NCI-H146 treated with DMSO at 0.1 percent for 48 hours (cell line): Measurements from ENCODE around the gene KCTD16.

ENCODE experiments used
- DNase-seq: peaks from one replicate; lab custom pipeline; 2025; ENCODE audit not compliant: unreplicated experiment; lab: John Stamatoyannopoulos, UW

The KCTD16 gene

DNA sequence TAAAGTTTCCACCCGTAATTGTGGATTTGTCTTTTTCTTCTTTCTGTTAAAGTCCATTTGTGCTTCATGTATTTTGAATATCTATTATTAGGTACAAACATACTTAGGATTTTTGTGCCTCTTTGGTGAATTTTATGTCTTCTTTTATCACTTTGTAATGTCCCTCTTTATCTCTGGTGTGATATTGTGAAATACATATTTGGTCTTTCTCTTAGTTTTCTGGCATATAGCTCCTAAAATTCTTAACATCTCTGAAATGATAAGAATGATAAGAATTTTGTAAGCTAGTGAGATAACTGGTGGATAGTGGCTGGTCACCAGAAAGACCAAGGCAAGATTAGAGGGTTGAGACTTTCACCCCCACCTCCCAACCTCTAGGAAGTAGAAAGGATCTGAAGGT lies 111.1 kb downstream of the KCTD16 start:
- no peak for DNase-seq

GRCh38 chr5:144284036-144284435 lies 113.4 kb downstream of the KCTD16 start:
- DNase-seq, result no peak

DNA sequence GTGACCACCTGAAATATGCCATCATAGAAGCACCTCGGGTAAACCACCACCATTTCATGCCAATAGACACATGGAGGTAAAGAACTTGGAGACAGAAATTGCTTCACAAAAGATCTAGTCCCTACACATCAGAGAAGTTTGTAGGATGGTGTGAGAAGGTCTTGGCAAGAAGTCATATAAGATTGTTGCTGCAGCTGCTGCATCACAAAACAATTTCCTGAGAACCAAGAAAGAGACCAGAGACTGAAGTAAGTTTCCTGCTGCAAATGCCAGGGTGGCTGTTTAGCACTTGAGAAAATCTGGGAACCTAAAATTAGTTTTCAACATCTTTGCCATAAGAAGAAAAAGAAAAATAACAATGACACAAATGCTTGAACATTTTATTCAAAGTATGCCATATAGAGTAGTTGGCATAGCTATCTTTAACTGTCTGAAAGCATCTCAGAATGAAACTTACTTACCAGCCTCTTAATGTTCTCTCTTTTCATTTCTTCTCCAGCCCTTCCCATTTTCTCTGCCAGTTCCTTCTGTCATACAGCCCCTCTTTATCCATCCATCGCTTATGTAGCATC lies 114.3 kb downstream of the KCTD16 start:
- no peak for DNase-seq

DNA sequence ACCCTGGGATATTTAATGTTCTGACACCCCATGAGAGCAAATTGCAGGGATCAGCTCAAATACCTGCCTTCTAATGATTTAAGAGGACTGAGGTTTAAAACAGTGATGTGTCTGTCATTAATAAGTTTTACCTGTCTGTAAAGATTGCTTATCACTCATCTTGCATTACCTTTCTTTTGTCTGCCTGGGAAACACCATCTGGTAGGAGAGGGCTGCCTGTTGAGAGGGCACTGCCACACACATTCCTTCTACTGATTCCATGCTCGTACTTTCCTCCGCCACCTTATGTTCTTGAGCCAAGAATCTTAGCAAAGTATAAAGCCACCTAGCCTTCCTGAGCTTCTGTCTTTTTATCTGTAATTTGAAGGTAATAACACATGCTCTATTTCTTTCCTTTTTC lies 118.6 kb downstream of the KCTD16 start:
- no peak for DNase-seq

DNA sequence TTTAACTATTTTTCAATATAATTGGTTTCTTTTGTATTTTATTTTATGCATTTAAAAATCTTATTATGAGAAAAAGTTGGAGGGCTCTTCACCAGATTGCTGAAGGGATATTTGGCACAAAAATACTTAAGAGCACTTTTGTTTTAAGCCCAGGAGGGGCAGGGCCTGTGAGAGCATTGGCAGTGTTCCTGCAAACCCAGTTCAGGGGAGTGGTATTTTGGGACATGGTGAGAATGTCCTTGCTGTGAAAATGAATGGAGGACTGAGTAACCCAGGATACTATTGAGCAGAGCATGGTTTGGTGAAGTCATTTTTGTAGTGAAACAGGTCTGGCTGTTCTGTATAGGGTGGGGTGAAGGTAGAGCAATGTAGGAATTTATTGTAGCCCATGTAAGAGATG lies 121.4 kb downstream of the KCTD16 start:
- DNase-seq, result no peak

- no peak for DNase-seq
These were observed 124.6 kb downstream of the KCTD16 start for GRCh38 chr5:144295284-144295683.

GRCh38 chr5:144297081-144297480 lies 126.4 kb downstream of the KCTD16 start:
- DNase-seq, result no peak

DNA sequence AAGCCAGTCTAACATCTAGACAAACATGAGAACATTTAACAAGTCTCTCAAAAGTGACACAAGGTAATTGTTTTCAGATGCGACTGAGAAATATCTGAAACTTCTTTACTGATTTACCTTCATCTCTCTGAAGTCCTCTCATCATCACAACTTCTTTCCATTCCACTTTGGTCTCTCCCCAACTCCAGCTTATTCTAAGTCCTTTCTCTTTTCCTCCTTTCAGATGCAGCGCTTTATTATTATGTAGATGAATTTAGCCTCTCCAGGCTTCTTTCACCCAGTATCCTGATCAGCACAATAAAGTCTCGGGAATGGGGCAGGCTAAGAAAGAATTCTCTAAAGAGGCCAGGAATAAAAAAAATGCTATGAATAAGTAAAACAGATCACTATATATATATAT lies 128.0 kb downstream of the KCTD16 start:
- no peak for DNase-seq

- DNase-seq, result no peak
These were observed 134.0 kb downstream of the KCTD16 start for GRCh38 chr5:144304688-144305087.

DNA sequence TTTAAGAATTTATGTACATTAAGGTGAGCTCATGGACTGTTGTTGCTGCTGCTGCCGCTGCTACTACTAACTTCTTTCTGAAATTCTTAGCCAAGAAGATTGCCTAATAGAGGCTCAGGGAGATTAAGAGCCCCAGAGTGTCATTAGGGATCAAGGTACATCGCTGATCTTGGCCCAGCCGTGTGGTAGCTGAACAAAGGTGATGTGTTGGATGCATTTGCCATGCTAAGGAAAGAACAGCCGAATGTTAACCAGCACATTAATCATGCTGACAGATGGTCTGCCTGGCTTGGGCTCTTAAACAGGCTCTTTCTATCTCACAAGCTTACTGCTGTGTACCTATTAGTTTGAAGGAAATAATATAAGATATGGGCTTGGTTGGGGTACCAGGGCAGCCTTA lies 137.1 kb downstream of the KCTD16 start:
- DNase-seq, result no peak

DNA sequence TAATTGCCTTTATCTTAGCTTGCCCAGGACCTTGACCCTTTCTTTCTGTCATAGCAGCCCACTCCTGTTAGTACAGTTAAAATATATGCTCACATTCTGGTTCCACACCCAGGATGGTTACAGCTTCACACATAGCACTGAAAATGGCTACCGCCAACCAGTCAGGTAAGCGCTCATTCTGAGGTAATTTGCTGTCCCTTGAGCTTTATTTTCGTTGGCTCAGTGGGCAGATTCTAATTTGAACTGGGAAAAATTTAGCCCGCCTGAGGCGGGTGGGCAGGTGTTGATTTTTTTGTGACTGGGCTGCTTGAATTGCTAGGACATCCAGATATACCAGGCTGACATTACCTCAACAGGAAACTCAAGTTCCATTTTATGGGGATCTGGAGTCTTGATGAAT lies 137.5 kb downstream of the KCTD16 start:
- no peak for DNase-seq

DNA sequence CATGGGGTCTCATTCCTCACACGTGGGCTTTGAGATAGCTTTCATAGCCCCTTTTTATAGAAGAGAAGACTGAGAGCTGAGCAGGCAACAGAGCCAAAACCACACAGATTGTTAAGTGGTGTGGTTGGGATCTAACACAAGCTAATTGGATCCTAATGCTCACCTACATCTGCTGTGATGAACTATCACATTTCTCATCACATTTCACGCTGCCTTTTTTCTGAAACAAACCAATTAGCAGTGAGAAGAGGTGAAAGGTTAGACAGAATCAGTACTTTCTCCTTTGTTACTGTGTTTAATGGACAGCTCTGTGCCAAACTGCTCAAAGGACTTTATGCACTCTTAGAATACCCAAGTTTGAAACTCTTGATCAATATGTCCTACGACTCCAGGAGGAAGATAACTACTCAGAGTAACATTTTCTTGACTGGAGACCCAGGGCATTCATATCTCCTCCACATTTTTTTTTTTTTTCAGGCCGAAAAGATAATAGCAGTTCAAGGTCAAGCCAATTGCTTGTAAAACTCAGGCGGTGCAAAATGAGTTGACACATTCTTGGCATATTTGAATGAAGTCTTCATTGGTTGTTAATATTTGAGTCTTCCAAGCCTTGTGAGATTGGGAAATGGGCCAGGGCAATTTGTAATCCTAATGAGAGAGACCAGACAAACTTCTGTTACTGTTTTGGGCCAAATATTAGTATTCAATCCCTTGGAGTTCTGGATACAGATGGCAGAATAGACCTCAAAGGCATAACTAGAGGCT lies 138.4 kb downstream of the KCTD16 start:
- DNase-seq, result peak; percentile 50

- no peak for DNase-seq
These were observed 139.9 kb downstream of the KCTD16 start for GRCh38 chr5:144310621-144311020.

- DNase-seq, result no peak
These were observed 142.6 kb downstream of the KCTD16 start for GRCh38 chr5:144313147-144313726.

- no peak for DNase-seq
These were observed 144.4 kb downstream of the KCTD16 start for GRCh38 chr5:144315026-144315425.

- DNase-seq, result peak; percentile 75
These were observed 145.4 kb downstream of the KCTD16 start for GRCh38 chr5:144315994-144316634.

GRCh38 chr5:144318011-144318410 lies 147.3 kb downstream of the KCTD16 start:
- no peak for DNase-seq

DNA sequence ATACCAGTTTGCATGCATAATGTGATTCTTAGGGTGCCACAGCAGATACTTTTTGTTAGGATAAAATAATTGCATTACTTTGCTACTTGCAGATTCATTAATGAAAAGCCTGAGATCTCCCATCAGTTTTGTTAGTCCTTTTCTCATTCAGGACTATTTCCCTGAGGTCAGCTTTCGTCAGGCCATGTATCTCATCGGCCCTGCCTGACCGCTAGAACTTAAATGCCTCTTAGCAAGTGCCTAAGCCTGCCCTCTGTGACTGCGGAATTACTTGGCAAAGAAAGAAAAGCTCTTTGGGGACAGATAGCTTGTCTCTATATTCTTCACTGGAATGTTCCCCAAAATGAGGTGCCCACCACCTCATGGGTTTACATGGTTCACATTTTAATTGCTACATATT lies 147.8 kb downstream of the KCTD16 start:
- no peak for DNase-seq

GRCh38 chr5:144323181-144323580 lies 152.5 kb downstream of the KCTD16 start:
- DNase-seq, result no peak

DNA sequence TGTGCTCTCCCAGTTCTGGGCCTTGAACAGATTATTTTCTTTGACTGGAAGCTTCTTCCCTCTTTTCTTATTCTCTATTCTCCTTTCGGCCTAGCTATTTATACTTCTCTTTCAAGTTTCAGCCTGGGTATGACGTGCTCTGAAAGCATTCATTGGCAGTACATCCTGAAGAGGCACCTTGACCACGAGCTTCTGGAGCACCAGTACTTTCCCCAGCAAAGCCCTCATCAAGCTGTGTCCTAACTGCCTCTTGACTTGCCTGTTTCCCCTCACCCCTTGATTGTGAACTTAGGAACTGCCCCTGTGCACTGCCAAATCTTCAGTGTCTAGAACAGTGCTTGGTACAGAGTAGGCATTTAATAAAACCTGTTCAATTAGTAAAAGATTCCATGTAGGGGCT lies 154.9 kb downstream of the KCTD16 start:
- DNase-seq, result no peak

GRCh38 chr5:144328494-144328893 lies 157.8 kb downstream of the KCTD16 start:
- DNase-seq, result peak; percentile 63

DNA sequence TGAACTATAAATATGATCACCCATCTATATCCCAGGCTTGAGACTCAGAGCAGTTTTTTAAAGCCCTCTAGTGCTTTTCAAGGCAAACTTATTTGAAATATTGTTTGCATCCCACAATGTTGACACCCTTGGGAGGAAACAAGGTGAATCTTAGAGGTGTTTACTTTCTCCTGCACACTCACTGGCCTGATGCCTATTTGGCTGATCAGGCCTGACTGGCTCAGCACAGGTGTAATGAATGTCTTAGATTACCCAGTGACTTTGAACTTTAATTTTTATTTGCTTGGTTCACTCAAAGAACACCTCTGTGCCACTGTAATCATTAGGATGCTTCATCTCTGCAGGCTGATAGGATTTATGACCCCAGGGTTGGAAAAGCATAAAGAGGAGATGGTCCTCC lies 158.3 kb downstream of the KCTD16 start:
- no peak for DNase-seq
